NCI-H524 (cell line): ENCODE results near the gene ATN1.
"Not testable (repeated sequence)": the region's sequence is repeated elsewhere in the genome, so short reads cannot be mapped to it uniquely, and the experiment has no call there.

Experiments used
- DNase-seq, 2 experiments: peaks; one replicate each; lab custom pipeline; 2025; lab: John Stamatoyannopoulos, UW

Gene ATN1

DNA sequence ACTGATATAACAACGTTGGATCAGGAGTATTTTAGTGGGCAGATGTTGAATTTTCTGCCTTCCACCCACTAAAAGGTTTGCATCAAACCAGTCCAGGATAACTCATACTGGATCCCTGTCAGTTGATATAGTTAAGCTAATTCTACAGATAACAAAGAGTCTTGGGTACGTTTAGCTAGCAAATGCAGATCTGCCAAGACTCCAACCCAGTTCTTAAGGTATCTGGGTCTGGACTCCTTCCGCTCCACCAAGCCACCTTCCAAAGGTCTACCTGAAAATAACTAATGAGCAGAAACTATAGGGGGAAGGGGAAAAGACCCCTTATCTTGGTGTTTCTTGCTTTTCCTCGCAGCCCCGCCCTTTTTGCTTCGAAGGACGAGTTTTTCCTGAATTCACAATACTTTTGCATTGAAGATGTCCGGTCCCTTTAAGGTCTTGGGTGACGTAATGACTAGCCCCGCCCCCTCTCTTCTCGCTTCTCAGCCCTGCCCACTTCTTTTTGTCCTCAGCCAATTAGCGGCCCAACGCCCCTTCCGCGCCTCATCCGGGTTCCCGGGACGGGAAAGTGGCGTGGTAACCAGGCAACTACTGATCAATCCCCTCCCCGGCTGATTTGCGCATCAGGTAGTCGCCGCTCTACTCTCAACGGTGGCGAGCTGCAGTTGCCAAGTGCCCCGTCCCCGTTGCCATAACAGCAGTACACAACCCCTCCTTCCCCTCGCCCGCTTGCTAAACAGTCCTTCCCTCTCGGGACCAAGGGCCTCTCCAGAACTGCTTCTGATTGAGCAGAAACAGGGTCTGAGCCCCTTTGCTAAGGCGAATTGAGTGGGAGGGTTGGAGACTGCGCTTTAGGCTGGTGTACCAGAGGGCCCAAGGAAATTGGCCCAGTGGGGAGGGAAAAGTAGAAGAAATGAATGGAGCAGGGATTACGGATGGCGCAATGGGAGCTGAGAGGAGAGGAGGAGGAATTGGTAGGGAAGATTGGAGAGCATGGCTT is 23.2 kb upstream of the ATN1 start, which contains the start of gene LRRC23:
TSS of gene LRRC23 (plus strand) at position 543 of the 997 bp plus-strand sequence. CDS start 812 bp downstream, outside the sequence.
- peak; percentile 93 to 95 for DNase-seq

DNA sequence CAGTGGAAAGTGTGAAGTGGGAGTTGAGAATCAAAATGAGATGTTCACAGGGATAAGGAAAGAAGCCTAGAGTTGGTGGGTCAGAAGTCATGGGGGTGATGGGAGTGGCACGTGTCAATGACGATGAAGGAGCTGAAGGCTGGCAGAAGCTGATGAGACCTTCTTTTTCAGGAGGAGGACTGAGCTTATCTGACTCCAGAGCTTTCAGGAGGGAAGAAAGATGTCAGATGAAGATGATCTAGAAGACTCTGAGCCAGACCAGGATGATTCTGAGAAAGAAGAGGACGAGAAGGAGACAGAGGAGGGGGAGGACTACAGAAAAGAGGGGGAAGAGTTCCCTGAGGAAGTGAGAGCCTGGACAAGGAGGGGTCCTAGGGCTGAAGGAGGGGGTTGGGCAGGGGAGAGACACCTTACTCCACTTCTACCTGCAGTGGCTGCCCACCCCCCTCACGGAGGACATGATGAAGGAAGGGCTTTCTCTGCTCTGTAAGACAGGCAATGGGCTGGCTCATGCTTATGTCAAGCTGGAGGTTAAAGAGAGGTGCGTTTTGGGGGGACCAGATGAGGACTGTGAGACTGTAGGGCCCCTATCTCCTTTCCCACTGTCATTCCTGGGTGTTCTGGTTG is 22.2 kb upstream of the ATN1 start:
- DNase-seq = no peak

DNA sequence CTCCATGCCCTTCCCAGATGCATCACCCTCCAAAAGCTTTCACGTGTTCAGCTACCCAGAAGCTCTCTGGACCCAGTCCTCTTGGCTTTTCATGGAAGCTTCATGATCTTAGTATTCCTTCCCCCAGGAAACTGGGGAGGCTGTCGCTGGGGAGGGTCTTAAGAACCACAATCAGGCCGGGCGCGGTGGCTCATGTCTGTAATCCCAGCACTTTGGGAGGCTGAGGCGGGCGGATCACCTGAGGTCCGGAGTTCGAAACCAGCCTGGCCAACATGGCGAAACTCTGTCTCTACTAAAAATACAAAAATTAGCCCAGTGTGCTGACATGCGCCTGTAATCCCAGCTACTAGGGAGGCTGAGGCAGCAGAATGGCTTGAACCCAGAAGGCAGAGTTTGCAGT is 19.6 kb upstream of the ATN1 start:
- not testable (repeated sequence) for DNase-seq

DNA sequence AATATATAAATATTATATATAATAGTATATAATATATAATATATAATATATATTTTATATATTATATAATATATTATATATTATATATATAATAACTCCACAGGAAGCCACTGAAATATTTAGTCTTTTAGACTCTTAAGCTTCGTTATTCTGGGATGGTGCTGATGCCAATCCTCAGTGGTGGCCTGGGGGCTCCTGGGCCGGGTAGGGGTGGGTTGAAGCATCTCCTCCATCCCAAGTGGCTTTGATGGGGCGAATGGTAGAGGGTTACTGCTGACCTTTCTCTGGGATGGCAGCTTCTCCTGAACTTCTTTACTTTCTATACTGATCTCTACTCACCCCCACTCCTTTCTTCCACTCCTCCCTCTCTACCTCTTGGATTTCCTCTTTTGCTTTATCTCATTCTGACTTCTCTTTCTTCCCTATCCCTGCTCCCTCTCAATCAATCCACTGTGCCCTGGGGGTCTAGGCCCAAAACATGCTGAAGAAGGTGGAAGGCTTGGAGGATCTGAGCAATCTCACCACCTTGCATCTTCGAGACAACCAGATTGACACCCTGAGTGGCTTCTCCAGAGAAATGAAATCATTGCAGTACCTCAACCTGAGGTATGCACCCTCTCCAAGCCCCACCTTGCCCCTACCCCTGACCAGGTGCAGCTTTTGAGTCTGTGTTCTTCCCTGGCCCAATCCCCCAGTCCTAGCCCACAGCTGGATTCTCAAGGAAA is 18.2 kb upstream of the ATN1 start:
- no peak for DNase-seq

DNA sequence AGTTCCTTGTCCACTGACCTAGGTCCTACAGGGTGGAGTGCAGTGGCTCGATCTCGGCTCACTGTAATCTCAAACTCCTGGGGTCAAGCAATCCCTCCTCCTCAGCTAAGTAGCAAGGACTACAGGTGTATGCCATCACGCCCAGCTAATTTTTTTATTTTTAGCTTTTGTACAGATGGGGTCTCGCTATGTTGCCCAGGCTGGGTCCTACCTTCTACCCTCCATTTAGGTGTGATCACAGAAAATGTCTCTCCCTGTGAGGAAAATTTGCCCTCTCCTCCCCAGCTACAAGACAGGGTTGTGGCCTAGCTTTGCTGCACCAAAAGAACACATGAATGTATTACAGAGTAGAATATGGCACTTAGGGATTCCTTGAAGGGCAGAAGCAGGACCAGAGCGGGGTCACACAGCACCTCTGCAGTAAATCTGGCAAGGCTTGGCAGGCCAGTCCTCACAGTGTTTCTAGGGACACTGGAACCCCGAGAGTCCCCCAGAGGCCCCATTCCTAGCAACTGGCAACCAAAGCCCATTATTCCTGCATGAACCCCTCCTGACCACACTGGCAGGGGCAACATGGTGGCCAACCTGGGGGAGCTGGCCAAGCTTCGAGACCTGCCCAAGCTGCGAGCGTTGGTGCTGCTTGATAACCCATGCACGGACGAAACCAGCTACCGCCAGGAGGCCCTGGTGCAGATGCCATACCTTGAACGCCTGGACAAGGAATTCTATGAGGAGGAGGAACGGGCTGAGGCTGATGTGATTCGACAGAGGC is 15.4 kb upstream of the ATN1 start:
- DNase-seq = no peak

DNA sequence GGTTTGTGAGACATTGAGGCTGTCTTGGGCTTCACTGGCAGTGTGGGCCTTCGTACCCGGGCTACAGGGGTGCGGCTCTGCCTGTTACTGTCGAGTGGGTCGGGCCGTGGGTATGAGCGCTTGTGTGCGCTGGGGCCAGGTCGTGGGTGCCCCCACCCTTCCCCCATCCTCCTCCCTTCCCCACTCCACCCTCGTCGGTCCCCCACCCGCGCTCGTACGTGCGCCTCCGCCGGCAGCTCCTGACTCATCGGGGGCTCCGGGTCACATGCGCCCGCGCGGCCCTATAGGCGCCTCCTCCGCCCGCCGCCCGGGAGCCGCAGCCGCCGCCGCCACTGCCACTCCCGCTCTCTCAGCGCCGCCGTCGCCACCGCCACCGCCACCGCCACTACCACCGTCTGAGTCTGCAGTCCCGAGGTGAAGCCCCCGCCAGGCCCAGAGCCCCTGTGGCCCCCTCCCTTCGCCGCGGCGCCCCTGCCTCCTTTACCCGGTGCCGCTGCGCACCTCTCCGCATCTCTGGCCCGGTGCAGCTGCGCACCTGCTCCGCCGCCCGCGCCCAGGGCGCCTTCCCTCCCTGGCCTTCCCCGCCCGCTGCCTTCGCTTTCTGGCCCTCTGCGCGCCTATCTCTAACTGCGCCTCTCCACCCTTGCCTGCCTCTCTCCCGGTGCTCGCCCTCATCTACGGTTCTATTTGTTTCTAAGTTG is 13.4 kb upstream of the ATN1 start, which contains the start of gene ENO2:
TSS of gene ENO2 (plus strand) at position 335 of the 701 bp plus-strand sequence. CDS start 1,253 bp downstream, outside the sequence.
- peak in 1 of 2 experiments; percentile 55 for DNase-seq

DNA sequence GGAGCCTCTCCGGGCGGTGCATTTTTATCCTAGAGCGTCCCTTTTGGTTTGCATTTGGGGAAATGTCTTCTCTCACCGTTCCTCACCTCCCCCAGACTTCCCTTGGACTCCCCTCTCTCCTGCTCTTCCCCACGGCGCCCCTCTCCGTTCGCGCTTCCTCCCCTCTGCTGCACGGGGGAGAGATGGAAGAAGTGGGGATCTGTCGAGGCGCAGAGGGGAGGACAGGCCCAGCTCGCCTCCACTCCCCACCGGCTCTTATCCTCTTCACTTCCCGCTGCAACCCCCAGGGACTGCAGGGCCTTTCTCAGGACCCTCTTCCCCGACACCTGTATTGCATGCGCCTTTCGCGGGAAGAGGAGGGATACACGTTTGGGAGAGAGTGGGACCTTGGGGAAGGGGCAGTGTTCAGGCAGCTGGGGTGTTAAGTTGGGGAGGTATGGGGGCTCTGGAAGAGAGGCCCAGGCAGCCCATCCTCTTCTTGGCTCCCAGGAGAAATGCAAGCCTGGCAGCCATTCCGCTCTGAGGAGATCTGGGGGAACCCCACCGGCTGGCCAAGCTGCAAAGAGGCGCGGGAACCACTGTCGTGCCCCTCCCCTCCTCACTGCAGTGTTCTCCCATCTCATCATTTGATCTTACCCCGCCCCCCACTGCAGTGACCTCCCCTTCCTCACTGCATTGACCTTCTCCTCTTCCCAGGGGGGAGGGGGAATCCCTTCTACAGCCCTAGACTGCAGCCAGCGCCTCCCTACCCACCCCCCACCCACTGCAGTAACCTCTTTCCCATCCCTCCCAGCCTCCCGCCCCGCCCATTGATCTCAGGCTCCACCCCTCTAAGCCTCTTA is 12.6 kb upstream of the ATN1 start:
- no peak for DNase-seq

DNA sequence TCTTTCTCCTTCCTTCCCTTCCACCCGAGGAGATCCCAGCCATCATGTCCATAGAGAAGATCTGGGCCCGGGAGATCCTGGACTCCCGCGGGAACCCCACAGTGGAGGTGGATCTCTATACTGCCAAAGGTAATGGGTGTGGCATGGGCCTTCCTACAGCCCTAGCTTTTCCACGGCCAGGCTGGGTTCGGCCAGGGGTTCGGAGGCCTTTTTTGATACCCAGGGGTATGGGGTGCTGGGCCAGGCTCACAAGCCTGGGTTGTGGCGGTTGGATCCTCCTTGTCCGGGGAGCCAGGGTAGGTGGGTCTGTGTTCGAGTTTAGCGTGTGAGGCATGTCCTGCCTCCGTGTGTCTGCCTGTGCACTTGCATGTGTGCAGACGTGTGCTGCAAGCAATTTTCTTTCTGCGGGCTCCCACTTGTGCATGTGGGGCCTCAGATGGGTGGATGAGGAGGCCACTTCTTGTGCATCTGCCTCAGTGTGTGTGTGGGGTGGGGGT is 11.9 kb upstream of the ATN1 start:
- no peak for DNase-seq

DNA sequence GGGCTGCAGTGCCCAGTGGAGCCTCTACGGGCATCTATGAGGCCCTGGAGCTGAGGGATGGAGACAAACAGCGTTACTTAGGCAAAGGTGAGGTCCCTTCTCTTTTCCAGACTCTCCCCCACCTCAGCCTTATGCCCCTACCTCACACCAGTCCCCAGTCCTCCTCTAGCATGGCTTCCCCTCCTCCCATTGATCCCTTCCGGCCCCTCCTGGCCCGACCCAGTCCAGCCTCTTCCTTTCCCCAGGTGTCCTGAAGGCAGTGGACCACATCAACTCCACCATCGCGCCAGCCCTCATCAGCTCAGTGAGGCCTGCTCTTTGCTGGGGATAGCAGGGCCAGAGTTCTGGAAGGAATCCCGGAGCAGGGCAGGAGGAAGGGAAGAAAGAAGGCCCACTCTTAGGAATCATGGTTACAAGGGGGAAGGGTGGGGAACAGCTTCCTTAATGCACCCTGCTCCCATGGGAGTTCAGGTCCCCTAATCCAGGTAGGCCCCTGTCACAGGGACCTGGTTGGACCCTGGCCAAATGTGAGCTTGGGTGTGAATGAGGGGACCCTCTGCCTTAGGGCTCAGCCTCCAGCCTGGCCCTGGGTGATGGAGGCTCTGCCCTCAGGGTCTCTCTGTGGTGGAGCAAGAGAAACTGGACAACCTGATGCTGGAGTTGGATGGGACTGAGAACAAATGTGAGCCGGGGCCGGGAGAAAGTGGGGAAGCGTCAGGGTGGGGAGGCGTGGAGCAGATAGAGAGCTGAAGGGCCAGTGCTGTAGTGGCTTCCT is 11.1 kb upstream of the ATN1 start:
- no peak for DNase-seq

DNA sequence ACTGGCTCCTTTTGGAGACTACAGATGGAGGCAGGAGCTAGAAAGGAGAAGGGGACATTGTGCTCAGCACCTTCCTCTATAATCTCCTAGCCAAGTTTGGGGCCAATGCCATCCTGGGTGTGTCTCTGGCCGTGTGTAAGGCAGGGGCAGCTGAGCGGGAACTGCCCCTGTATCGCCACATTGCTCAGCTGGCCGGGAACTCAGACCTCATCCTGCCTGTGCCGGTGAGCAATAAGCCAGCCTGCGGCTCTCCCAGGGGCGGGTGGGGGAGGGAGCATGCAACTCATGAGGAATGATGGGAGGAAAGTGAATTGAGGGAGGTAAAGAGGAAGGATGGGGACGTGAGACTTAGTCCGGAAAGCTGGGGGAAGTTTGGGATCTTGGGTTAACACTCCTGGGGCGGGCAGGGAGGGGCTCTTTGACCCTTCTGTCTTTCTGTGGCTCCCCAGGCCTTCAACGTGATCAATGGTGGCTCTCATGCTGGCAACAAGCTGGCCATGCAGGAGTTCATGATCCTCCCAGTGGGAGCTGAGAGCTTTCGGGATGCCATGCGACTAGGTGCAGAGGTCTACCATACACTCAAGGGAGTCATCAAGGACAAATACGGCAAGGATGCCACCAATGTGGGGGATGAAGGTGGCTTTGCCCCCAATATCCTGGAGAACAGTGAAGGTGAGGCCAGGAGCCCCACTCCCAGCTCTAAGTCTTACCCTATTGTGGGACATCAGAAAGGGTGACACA is 10.1 kb upstream of the ATN1 start:
- no peak for DNase-seq

DNA sequence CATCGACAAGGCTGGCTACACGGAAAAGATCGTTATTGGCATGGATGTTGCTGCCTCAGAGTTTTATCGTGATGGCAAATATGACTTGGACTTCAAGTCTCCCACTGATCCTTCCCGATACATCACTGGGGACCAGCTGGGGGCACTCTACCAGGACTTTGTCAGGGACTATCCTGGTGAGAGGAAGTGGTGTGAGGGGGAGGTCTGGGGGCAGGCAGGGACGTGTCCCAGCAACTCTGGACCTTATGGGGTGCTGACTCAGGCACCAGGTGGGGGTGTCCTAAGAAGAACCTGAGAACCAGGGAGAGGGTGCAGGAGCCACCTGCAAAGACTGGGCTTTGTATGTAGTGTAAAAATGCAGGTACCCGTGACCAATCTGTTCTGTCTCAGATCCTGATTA is 8.2 kb upstream of the ATN1 start:
- no peak for DNase-seq

DNA sequence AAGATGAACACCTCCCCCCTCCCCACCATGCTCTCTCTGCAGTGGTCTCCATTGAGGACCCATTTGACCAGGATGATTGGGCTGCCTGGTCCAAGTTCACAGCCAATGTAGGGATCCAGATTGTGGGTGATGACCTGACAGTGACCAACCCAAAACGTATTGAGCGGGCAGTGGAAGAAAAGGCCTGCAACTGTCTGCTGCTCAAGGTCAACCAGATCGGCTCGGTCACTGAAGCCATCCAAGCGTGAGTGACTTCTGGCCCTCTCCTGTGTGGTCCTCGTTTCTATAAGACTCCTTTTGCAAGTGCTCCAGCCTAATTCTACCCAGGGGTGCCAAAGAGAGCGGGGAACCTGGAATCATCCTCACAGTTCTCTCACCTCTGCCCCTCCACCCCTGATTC is 6.2 kb upstream of the ATN1 start:
- no peak for DNase-seq

DNA sequence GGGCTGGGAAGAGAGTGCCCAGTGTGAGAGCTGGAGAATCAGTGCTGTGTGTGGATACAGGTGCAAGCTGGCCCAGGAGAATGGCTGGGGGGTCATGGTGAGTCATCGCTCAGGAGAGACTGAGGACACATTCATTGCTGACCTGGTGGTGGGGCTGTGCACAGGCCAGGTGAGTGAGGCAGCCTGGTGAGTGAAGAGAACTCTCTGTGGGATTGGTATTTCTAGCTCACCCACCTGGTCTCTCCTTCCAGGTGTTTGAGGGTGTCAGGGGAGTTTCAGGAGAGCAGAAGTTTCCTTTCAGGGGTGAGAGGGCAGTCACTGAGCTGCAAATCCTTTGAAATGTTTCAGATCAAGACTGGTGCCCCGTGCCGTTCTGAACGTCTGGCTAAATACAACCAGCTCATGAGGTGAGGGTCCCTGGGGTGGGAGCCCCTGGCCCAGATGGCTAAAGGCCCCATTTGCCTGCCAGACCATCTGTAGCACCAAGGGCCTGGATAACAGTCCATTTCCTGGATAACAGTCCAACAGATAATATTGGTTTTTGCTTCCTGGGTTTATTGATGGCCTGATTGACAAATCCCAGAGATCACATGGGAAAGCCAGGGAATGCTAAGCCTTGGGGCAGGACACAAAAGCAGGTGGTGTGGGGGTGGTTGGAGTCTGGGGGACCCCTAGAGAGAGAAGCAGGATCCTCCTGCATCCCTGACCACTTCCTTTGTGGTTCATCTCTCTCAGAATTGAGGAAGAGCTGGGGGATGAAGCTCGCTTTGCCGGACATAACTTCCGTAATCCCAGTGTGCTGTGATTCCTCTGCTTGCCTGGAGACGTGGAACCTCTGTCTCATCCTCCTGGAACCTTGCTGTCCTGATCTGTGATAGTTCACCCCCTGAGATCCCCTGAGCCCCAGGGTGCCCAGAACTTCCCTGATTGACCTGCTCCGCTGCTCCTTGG is 5.5 kb upstream of the ATN1 start:
- DNase-seq = no peak

DNA sequence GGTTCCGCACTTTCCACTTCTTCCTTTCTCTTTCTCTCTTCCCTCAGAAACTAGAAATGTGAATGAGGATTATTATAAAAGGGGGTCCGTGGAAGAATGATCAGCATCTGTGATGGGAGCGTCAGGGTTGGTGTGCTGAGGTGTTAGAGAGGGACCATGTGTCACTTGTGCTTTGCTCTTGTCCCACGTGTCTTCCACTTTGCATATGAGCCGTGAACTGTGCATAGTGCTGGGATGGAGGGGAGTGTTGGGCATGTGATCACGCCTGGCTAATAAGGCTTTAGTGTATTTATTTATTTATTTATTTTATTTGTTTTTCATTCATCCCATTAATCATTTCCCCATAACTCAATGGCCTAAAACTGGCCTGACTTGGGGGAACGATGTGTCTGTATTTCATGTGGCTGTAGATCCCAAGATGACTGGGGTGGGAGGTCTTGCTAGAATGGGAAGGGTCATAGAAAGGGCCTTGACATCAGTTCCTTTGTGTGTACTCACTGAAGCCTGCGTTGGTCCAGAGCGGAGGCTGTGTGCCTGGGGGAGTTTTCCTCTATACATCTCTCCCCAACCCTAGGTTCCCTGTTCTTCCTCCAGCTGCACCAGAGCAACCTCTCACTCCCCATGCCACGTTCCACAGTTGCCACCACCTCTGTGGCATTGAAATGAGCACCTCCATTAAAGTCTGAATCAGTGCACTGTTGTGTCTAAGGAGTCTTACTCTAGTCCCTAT is 4.6 kb upstream of the ATN1 start:
- DNase-seq = no peak

DNA sequence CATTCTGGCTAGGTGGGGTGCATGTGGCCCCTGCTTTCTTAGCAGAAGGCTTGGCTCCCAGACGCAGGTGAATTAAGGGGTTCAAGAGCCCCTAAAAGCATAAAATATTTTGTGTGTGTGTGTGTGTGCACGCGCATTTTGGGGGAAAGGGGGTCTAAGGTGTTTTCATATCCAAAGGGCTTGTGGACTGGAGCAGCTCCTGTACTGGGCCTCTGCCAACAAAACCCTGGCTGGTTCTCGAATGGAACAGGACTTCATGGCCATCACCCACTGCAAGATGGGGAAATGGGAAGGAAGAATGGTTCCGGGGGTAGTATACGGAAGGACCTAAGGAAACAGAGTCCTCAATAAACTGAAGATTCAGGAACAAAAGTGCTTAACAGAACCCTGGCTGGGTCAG is 3.9 kb upstream of the ATN1 start:
- no peak for DNase-seq

DNA sequence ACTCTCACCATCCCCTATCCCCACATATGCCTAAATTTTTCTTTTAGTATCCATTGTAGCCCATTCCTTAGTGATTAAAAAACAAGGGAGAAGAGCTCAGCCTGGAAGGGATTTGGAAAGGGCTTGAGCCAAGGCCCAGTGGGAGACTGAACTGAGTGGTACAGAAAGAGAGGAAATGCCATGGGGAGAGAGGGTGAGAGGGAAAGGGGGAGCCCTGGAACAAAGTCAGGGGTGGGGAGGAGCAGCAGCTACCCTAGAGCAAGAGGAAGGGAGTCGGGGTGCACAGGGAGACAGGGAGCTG is 2.6 kb upstream of the ATN1 start:
- DNase-seq = no peak
